SK-N-MC (cell line): ENCODE measurements around the gene ITGA1.

Experiments
- DNase-seq: peaks from one replicate; pipeline ENCODE4 v3.0.0-alpha.2; 2011; ENCODE audit warnings: low read depth, low spot score
- H3K27ac ChIP-seq: fragments of 200-600 bp; sonication (generic); 2 replicates; pipeline ENCODE4 v1.5.1; 2016; ENCODE audit warnings: mixed run types
- H3K36me3 ChIP-seq: fragments of 200-600 bp; sonication (generic); 2 replicates; pipeline ENCODE4 v1.6.1; 2017; ENCODE audit warnings: antibody characterized with exemption, low read length, mixed read lengths; ENCODE audit not compliant: insufficient read depth
- H3K4me3 ChIP-seq: fragments of 200-600 bp; sonication (generic); 2 replicates; pipeline ENCODE4 v1.5.1; 2016
- H3K9ac ChIP-seq: fragments of 200-600 bp; sonication (generic); 2 replicates; pipeline ENCODE4 v1.8.0; 2017; ENCODE audit warnings: mixed run types, mixed read lengths; ENCODE audit not compliant: insufficient read length
- H3K9me3 ChIP-seq: fragments of 200-600 bp; sonication (generic); 2 replicates; pipeline ENCODE4 v1.6.1; 2017; ENCODE audit warnings: low read depth, mild to moderate bottlenecking, antibody characterized with exemption, low read length, moderate library complexity, mixed read lengths
- EZH2 ChIP-seq: fragments of 200-600 bp; sonication (generic); IDR thresholded peaks from one replicate; pipeline ENCODE4 v1.6.1; 2017; ENCODE audit warnings: antibody characterized with exemption
- FOXP2 ChIP-seq: optimal IDR thresholded peaks from 2 replicates; pipeline ENCODE3; 2011; ENCODE audit warnings: mild to moderate bottlenecking, moderate library complexity; ENCODE audit not compliant: insufficient read depth; ENCODE audit errors: extremely low read length, control extremely low read depth
- POLR2AphosphoS5 ChIP-seq: IDR thresholded peaks from 2 replicates; pipeline ENCODE4 v1.6.1; 2012; ENCODE audit warnings: mild to moderate bottlenecking, low read depth, low read length, borderline replicate concordance

Gene ITGA1

GRCh38 chr5:52767766-52768480, 19.8 kb upstream of the ITGA1 start:
- no peak overlapping the region for H3K27ac ChIP-seq
- TF ChIP-seq EZH2: no peak
- no peak for TF ChIP-seq POLR2AphosphoS5
- no peak for TF ChIP-seq FOXP2
- H3K4me3 ChIP-seq: no peak overlapping the region
- DNase-seq: no peak
- no peak overlapping the region for H3K9ac ChIP-seq
- H3K9me3 ChIP-seq: no peaks in the 10 kb centered on the region
- H3K36me3 ChIP-seq: no peaks in the 10 kb centered on the region

DNA sequence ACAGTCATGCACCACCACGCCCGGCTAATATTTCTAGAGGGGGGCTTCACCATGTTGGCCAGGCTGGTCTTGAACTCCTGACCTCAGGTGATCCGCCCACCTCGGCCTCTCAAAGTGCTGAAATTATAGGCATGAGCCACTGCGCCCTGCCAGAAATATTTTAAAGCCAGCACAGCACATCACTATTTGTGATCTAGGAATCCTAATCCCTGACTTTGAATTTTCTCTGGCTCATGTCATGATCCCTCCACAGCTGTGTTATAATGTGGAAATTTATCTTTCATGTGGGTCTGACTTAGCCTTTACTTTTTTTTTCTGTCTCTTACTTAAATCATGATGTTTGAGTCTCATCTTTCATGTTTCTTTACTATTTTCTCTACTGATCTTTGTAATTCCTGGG, 18.7 kb upstream of the ITGA1 start:
- H3K27ac ChIP-seq: no peak overlapping the region
- no peak overlapping the region for H3K9ac ChIP-seq
- no peak overlapping the region for H3K4me3 ChIP-seq
- H3K36me3 ChIP-seq: no peaks in the 10 kb centered on the region
- no peaks in the 10 kb centered on the region for H3K9me3 ChIP-seq
- TF ChIP-seq POLR2AphosphoS5: no peak
- no peak for TF ChIP-seq FOXP2
- no peak for TF ChIP-seq EZH2
- no peak for DNase-seq

GRCh38 chr5:52770287-52770939, 17.3 kb upstream of the ITGA1 start:
- no peak for DNase-seq
- H3K4me3 ChIP-seq: no peak overlapping the region
- no peak overlapping the region for H3K9ac ChIP-seq
- no peaks in the 10 kb centered on the region for H3K36me3 ChIP-seq
- TF ChIP-seq FOXP2 (no peak), POLR2AphosphoS5 (no peak), EZH2 (no peak)
- no peak overlapping the region for H3K27ac ChIP-seq
- no peaks in the 10 kb centered on the region for H3K9me3 ChIP-seq

- Histone ChIP-seq H3K4me3 (no peak overlapping the region), H3K9ac (no peak overlapping the region), H3K9me3 (no peaks in the 10 kb centered on the region), H3K27ac (no peak overlapping the region), H3K36me3 (no peaks in the 10 kb centered on the region)
- DNase-seq: no peak
- TF ChIP-seq POLR2AphosphoS5: no peak
Observed at GRCh38 chr5:52771343-52772039, 16.2 kb upstream of the ITGA1 start.

DNA sequence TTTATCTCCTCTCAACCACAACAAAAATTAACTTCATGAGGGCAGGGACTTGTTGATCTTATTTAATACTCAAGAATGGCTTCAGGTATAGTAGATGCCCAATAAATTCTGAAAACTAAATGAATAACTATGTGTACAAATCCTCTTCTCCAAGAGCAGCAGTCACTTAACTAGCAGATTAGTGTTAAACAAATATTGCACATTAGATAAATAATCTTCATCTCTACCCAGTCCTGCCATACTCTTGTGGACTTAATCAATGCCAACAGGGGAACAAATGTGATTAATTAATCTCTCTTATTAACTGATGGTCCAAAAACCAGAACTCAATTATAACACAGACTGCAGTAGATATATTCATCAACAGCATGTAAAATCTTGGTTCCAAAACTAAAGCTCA, 15.0 kb upstream of the ITGA1 start:
- no peaks in the 10 kb centered on the region for H3K36me3 ChIP-seq
- no peaks in the 10 kb centered on the region for H3K9me3 ChIP-seq
- no peak overlapping the region for H3K4me3 ChIP-seq
- DNase-seq: no peak
- H3K9ac ChIP-seq: no peak overlapping the region
- no peak overlapping the region for H3K27ac ChIP-seq
- TF ChIP-seq POLR2AphosphoS5: no peak
- no peak for TF ChIP-seq FOXP2

GRCh38 chr5:52773342-52773741, 14.4 kb upstream of the ITGA1 start:
- DNase-seq: no peak
- TF ChIP-seq POLR2AphosphoS5 (no peak), EZH2 (no peak), FOXP2 (no peak)
- no peaks in the 10 kb centered on the region for H3K36me3 ChIP-seq
- H3K4me3 ChIP-seq: no peak overlapping the region
- H3K27ac ChIP-seq: no peak overlapping the region
- no peak overlapping the region for H3K9ac ChIP-seq
- H3K9me3 ChIP-seq: no peaks in the 10 kb centered on the region

GRCh38 chr5:52774005-52774410, 13.7 kb upstream of the ITGA1 start:
- no peak for DNase-seq
- no peak overlapping the region for H3K9ac ChIP-seq
- H3K27ac ChIP-seq: no peak overlapping the region
- no peaks in the 10 kb centered on the region for H3K36me3 ChIP-seq
- no peak overlapping the region for H3K4me3 ChIP-seq
- no peaks in the 10 kb centered on the region for H3K9me3 ChIP-seq
- TF ChIP-seq FOXP2: no peak
- TF ChIP-seq EZH2: no peak
- TF ChIP-seq POLR2AphosphoS5: no peak

DNA sequence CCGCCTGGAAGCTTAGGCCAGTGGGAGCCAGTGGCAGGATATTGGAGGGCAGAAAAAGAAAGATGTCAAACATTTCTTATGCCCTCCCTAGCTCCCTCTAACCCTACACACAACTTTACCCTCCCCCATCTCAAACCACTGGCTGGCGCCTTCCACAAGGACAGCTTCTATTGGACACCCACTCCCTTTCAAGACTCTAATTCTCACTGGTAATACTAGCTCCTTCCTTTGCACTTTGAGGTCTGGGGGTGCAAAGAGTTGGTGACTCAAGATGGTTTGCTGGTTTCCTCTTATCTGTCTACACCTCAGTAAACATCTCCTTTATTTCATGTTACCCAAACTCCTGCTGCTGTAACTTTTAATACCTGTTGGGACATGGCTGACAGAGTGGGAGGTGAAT, 11.6 kb upstream of the ITGA1 start:
- H3K36me3 ChIP-seq: no peaks in the 10 kb centered on the region
- H3K4me3 ChIP-seq: no peak overlapping the region
- no peak for DNase-seq
- no peak overlapping the region for H3K27ac ChIP-seq
- TF ChIP-seq POLR2AphosphoS5 (no peak), EZH2 (no peak), FOXP2 (no peak)
- H3K9me3 ChIP-seq: no peaks in the 10 kb centered on the region
- H3K9ac ChIP-seq: no peak overlapping the region
